Fibroblast of lung (primary cell): ENCODE data around the gene NACAD. TPM values are rescaled to one million over a fixed set of nuclear protein-coding genes. Genes with fewer than 3 reads are reported as not detected.
"Not testable (repeated sequence)": the region's sequence is repeated elsewhere in the genome, so short reads cannot be mapped to it uniquely, and the experiment has no call there.

Source experiments
- DNase-seq, 2 donors: peaks; one replicate each; pipeline versions ENCODE4 v3.0.0 to v3.0.0-alpha.2; 2010; ENCODE audit warnings: low read depth in 2 of 2
- H2AFZ ChIP-seq: 2 replicates; pipeline ENCODE4 v1.5.1; 2012; ENCODE audit warnings: low read length, control low read depth, inconsistent platforms
- H3K27ac ChIP-seq: 2 replicates; pipeline ENCODE4 v1.5.1; 2011; ENCODE audit warnings: low read length, control low read depth; ENCODE audit not compliant: insufficient read depth
- H3K27me3 ChIP-seq: 2 replicates; pipeline ENCODE4 v1.5.1; 2011; ENCODE audit warnings: mild to moderate bottlenecking, low read length; ENCODE audit not compliant: control insufficient read depth, insufficient read depth
- H3K36me3 ChIP-seq: 2 replicates; pipeline ENCODE4 v1.5.1; 2011; ENCODE audit warnings: low read length; ENCODE audit not compliant: control insufficient read depth, insufficient read depth
- H3K4me1 ChIP-seq: 2 replicates; pipeline ENCODE4 v1.5.1; 2011; ENCODE audit warnings: low read length; ENCODE audit not compliant: control insufficient read depth, insufficient read depth; ENCODE audit errors: extremely low read depth
- H3K4me2 ChIP-seq: 2 replicates; pipeline ENCODE4 v1.5.1; 2011; ENCODE audit warnings: low read length, control low read depth; ENCODE audit not compliant: insufficient read depth; ENCODE audit errors: extremely low read depth
- H3K4me3 ChIP-seq, 4 experiments: fragments of 200-600 bp in 1 of 4; sonication (generic) in 1 of 4; replicated peaks in 1 of 4; 2 replicates each; pipeline ENCODE4 v1.5.1; 2011 to 2016; ENCODE audit warnings: low read length in 4 of 4, low read depth in 3 of 4, mild to moderate bottlenecking in 3 of 4, control low read depth in 2 of 4, inconsistent platforms in 1 of 4, mixed read lengths in 1 of 4; ENCODE audit not compliant: insufficient read depth in 1 of 4; ENCODE audit errors: control extremely low read depth in 1 of 4
- H3K79me2 ChIP-seq: 2 replicates; pipeline ENCODE4 v1.5.1; 2012; ENCODE audit warnings: mild to moderate bottlenecking, low read length, inconsistent platforms; ENCODE audit not compliant: control insufficient read depth, insufficient read depth
- H3K9ac ChIP-seq: 2 replicates; pipeline ENCODE4 v1.5.1; 2011; ENCODE audit warnings: mild to moderate bottlenecking, low read length, control low read depth; ENCODE audit not compliant: insufficient read depth
- H3K9me3 ChIP-seq: 2 replicates; pipeline ENCODE4 v1.5.1; 2012; ENCODE audit warnings: low read depth, low read length; ENCODE audit not compliant: control insufficient read depth, insufficient read depth
- H4K20me1 ChIP-seq: 2 replicates; pipeline ENCODE4 v1.5.1; 2011; ENCODE audit warnings: low read length; ENCODE audit not compliant: control insufficient read depth, insufficient read depth; ENCODE audit errors: extremely low read depth
- CTCF ChIP-seq, 2 donors: IDR thresholded peaks in 1 of 2; conservative IDR thresholded peaks in 1 of 2; 1 replicate in 1 of 2; 2 replicates in 1 of 2; pipeline ENCODE4 v1.5.1; 2011 to 2012; ENCODE audit warnings: low read length in 2 of 2, control low read depth in 1 of 2, inconsistent platforms in 1 of 2, low read depth in 1 of 2, mild to moderate bottlenecking in 1 of 2
- EZH2 ChIP-seq: IDR thresholded peaks from 2 replicates; pipeline ENCODE4 v1.5.1; 2012; ENCODE audit warnings: low read length, control low read depth, mild to moderate bottlenecking; ENCODE audit errors: missing control alignments
- polyA plus RNA-seq, 2 donors: library from polyadenylated mRNA; depleted of rRNA in 1 of 2; stranded (reverse) in 1 of 2; unstranded in 1 of 2; fragments of >200 nt; gene quantifications; 2 replicates each; pipeline ENCODE4 v1.2.1, GENCODE V29; 2011 to 2012; ENCODE audit warnings: missing spikeins in 1 of 2
- total RNA-seq: library from RNA; depleted of rRNA; stranded (reverse); fragments of >200 nt; gene quantifications from 2 replicates; pipeline ENCODE4 v1.2.1, GENCODE V29; 2014

The NACAD gene
- total and polyA plus RNA-seq, 2 donors (not counting 1 experiment from before 2014, with no cell fraction given), result 0.41 to 2.8 TPM

- H3K4me3 ChIP-seq, result no peak overlapping the region
- no peaks in the 10 kb centered on the region for H3K27me3 ChIP-seq
- H3K9ac ChIP-seq, result no peak overlapping the region
- no peak overlapping the region for H3K27ac ChIP-seq
- H3K4me1 ChIP-seq, result no peaks in the 10 kb centered on the region
- DNase-seq, result no peak
- no peaks in the 10 kb centered on the region for H3K9me3 ChIP-seq
- TF ChIP-seq CTCF (conservative IDR thresholded peaks at IDR 0.05 in 1 of 2, IDR thresholded peaks at IDR 0.05 in 1 of 2; ENCODE audit: low read depth in 1 of 2, low read length in 2 of 2) (no peak), EZH2 (no peak)
- peaks cover 27% of the 10 kb centered on the region for H3K79me2 ChIP-seq
- no peak overlapping the region for H2AFZ ChIP-seq
- no peaks in the 10 kb centered on the region for H4K20me1 ChIP-seq
- no peak overlapping the region for H3K4me2 ChIP-seq
- peaks cover 3% of the 10 kb centered on the region for H3K36me3 ChIP-seq
These were observed 52.5 kb downstream of the NACAD start for GRCh38 chr7:45036317-45036716.

GRCh38 chr7:45035893-45036292 is 52.9 kb downstream of the NACAD start:
- no peak for DNase-seq
- Histone ChIP-seq H4K20me1 (no peaks in the 10 kb centered on the region), H3K4me3 (no peak overlapping the region), H3K79me2 (peaks cover 27% of the 10 kb centered on the region), H3K4me1 (no peaks in the 10 kb centered on the region), H3K9ac (no peak overlapping the region), H3K36me3 (peaks cover 3% of the 10 kb centered on the region), H2AFZ (no peak overlapping the region), H3K27ac (no peak overlapping the region), H3K27me3 (no peaks in the 10 kb centered on the region), H3K4me2 (no peak overlapping the region), H3K9me3 (no peaks in the 10 kb centered on the region)
- TF ChIP-seq EZH2 (no peak), CTCF (conservative IDR thresholded peaks at IDR 0.05 in 1 of 2, IDR thresholded peaks at IDR 0.05 in 1 of 2; ENCODE audit: low read depth in 1 of 2, low read length in 2 of 2) (no peak)

- no peak overlapping the region for H3K4me3 ChIP-seq
- no peaks in the 10 kb centered on the region for H4K20me1 ChIP-seq
- H3K4me2 ChIP-seq, result no peak overlapping the region
- no peaks in the 10 kb centered on the region for H3K4me1 ChIP-seq
- H3K27ac ChIP-seq, result no peak overlapping the region
- no peaks in the 10 kb centered on the region for H3K27me3 ChIP-seq
- H3K9ac ChIP-seq, result no peak overlapping the region
- H3K9me3 ChIP-seq, result no peaks in the 10 kb centered on the region
- no peak for DNase-seq
- no peak for TF ChIP-seq CTCF (conservative IDR thresholded peaks at IDR 0.05 in 1 of 2, IDR thresholded peaks at IDR 0.05 in 1 of 2; ENCODE audit: low read depth in 1 of 2, low read length in 2 of 2)
- TF ChIP-seq EZH2, result no peak
- H3K36me3 ChIP-seq, result peaks cover 3% of the 10 kb centered on the region
- H2AFZ ChIP-seq, result no peak overlapping the region
- peaks cover 27% of the 10 kb centered on the region for H3K79me2 ChIP-seq
These were observed 53.4 kb downstream of the NACAD start for GRCh38 chr7:45035371-45035770.

- H4K20me1 ChIP-seq, result not testable (repeated sequence)
These were observed 54.1 kb downstream of the NACAD start for GRCh38 chr7:45034710-45035109.

More at GRCh38 chr7:45034710-45035109, 54.1 kb downstream of the NACAD start:
- not testable (repeated sequence) for H3K9me3 ChIP-seq, H3K36me3 ChIP-seq, H3K27me3 ChIP-seq, H3K27ac ChIP-seq, DNase-seq, H3K4me1 ChIP-seq, H3K4me2 ChIP-seq, H2AFZ ChIP-seq, H3K4me3 ChIP-seq, H3K9ac ChIP-seq
- peaks cover 30% of the 10 kb centered on the region for H3K79me2 ChIP-seq
